GM23338 (cell line): Measurements from ENCODE around the gene CYFIP1. TPM values are rescaled to one million over a fixed set of nuclear protein-coding genes. Genes with fewer than 3 reads are reported as not detected.
"Not testable (repeated sequence)": the region's sequence is repeated elsewhere in the genome, so short reads cannot be mapped to it uniquely, and the experiment has no call there.

Experiments used
- ATAC-seq: fragments of 200-7000 bp; cut with Tn5 transposase; 3 replicates; pipeline ENCODE4 v1.9.1; 2020
- DNase-seq: peaks from one replicate; pipeline ENCODE4 v3.0.0-alpha.2; 2015; ENCODE audit warnings: low spot score
- H2AFZ ChIP-seq: fragments of 200-600 bp; sonication (generic); 2 replicates; pipeline ENCODE4 v1.8.0; 2016; ENCODE audit warnings: antibody characterized with exemption, mild to moderate bottlenecking, moderate library complexity
- H3F3A ChIP-seq: fragments of 200-600 bp; sonication (generic); replicated peaks from 2 replicates; pipeline ENCODE4 v1.8.0; 2017; ENCODE audit warnings: antibody characterized with exemption, mixed run types, low read depth
- H3K27ac ChIP-seq: fragments of 200-600 bp; sonication (generic); 2 replicates; pipeline ENCODE4 v1.6.1; 2016; ENCODE audit warnings: low read depth
- H3K27me3 ChIP-seq: fragments of 200-600 bp; sonication (generic); 2 replicates; pipeline ENCODE4 v1.8.0; 2016; ENCODE audit warnings: mild to moderate bottlenecking, mixed run types, moderate library complexity; ENCODE audit not compliant: insufficient read depth
- H3K36me3 ChIP-seq: fragments of 200-600 bp; sonication (generic); 2 replicates; pipeline ENCODE4 v1.8.0; 2016; ENCODE audit warnings: mild to moderate bottlenecking; ENCODE audit not compliant: insufficient read depth
- H3K4me1 ChIP-seq: fragments of 200-600 bp; sonication (generic); 2 replicates; pipeline ENCODE4 v1.8.0; 2016; ENCODE audit warnings: mild to moderate bottlenecking, moderate library complexity; ENCODE audit not compliant: insufficient read depth
- H3K4me2 ChIP-seq: fragments of 200-600 bp; sonication (generic); 2 replicates; pipeline ENCODE4 v1.7.1; 2017; ENCODE audit warnings: mixed run types
- H3K4me3 ChIP-seq: fragments of 200-600 bp; sonication (generic); 2 replicates; pipeline ENCODE4 v1.6.1; 2016; ENCODE audit warnings: mixed run types
- H3K79me2 ChIP-seq: fragments of 200-600 bp; sonication (generic); replicated peaks from 2 replicates; pipeline ENCODE4 v1.8.0; 2017; ENCODE audit warnings: mild to moderate bottlenecking; ENCODE audit not compliant: insufficient read depth
- H3K9me2 ChIP-seq: fragments of 200-600 bp; sonication (generic); 2 replicates; pipeline ENCODE4 v1.8.0; 2017; ENCODE audit not compliant: insufficient read depth
- H4K20me1 ChIP-seq: fragments of 200-600 bp; sonication (generic); replicated peaks from 2 replicates; pipeline ENCODE4 v1.8.0; 2017; ENCODE audit warnings: mild to moderate bottlenecking; ENCODE audit not compliant: insufficient read depth
- H3K27ac Mint-ChIP-seq: 2 replicates; pipeline ENCODE4 v1.8.0; 2020; ENCODE audit warnings: inconsistent platforms, mild to moderate bottlenecking, moderate library complexity, mixed read lengths
- H3K27me3 Mint-ChIP-seq: 3 replicates; pipeline ENCODE4 v1.8.0; 2022; ENCODE audit warnings: low read depth, mild to moderate bottlenecking, moderate library complexity, mixed read lengths, inconsistent platforms; ENCODE audit not compliant: insufficient read depth, poor library complexity
- H3K36me3 Mint-ChIP-seq: 3 replicates; pipeline ENCODE4 v1.8.0; 2021; ENCODE audit warnings: low read depth, mild to moderate bottlenecking, inconsistent platforms, moderate library complexity, mixed read lengths
- H3K4me1 Mint-ChIP-seq: 3 replicates; pipeline ENCODE4 v1.8.0; 2020; ENCODE audit warnings: mild to moderate bottlenecking, inconsistent platforms, mixed read lengths
- H3K4me3 Mint-ChIP-seq: 3 replicates; pipeline ENCODE4 v1.8.0; 2021; ENCODE audit warnings: moderate library complexity, mild to moderate bottlenecking, inconsistent platforms, mixed read lengths
- H3K9me3 Mint-ChIP-seq: 3 replicates; pipeline ENCODE4 v1.8.0; 2020; ENCODE audit warnings: moderate library complexity, mild to moderate bottlenecking, inconsistent platforms, mixed read lengths
- CREB1 ChIP-seq: fragments of 250-450 bp; sonication (Bioruptor Pico); IDR thresholded peaks from 2 replicates; pipeline ENCODE4 v1.5.0; 2020; ENCODE audit warnings: low read depth, mild to moderate bottlenecking, moderate library complexity
- EZH2phosphoT487 ChIP-seq: fragments of 200-600 bp; sonication (generic); IDR thresholded peaks from one replicate; pipeline ENCODE4 v1.8.1; 2018; ENCODE audit warnings: antibody characterized with exemption; ENCODE audit not compliant: unreplicated experiment
- POLR2AphosphoS5 ChIP-seq: IDR thresholded peaks from 2 replicates; pipeline ENCODE4 v1.6.1; 2016; ENCODE audit warnings: antibody characterized with exemption, low read depth
- REST ChIP-seq: IDR thresholded peaks from one replicate; pipeline ENCODE4 v1.6.1; 2018; ENCODE audit warnings: antibody characterized with exemption; ENCODE audit not compliant: unreplicated experiment
- STAT1 ChIP-seq: IDR thresholded peaks from one replicate; pipeline ENCODE4 v1.6.1; 2016; ENCODE audit warnings: antibody characterized with exemption; ENCODE audit not compliant: unreplicated experiment
- ZNF114 ChIP-seq: fragments of 250-450 bp; sonication (Bioruptor Pico); IDR thresholded peaks from 2 replicates; pipeline ENCODE4 v1.5.0; 2020; ENCODE audit warnings: mild to moderate bottlenecking, moderate library complexity
- polyA plus RNA-seq: library from polyadenylated mRNA; unstranded; fragments of >200 nt; fragmentation: Nextera tagmentation; extraction: Ambion mirVana; gene quantifications from 2 replicates; pipeline ENCODE4 v1.2.1, GENCODE V29; 2016
- total RNA-seq: library from RNA; depleted of rRNA; stranded (reverse); fragments of >200 nt; shearing (Covaris generic); gene quantifications from 2 replicates; pipeline ENCODE4 v1.2.3, GENCODE V29; 2014
- TF ChIP-seq, protein P1 (sequence below), 2 experiments: fragments of 200-600 bp in 1 of 2; sonication (generic) in 1 of 2; conservative IDR thresholded peaks; 2 replicates each; pipeline versions ENCODE4 v1.5.1 to v1.6.1; 2016 to 2017; ENCODE audit warnings: antibody characterized with exemption in 2 of 2, low read depth in 2 of 2, mild to moderate bottlenecking in 2 of 2, moderate library complexity in 1 of 2

CYFIP1 gene
- total and polyA plus RNA-seq, 2 experiments from 2014 or later: 20.0 to 73.9 TPM

DNA sequence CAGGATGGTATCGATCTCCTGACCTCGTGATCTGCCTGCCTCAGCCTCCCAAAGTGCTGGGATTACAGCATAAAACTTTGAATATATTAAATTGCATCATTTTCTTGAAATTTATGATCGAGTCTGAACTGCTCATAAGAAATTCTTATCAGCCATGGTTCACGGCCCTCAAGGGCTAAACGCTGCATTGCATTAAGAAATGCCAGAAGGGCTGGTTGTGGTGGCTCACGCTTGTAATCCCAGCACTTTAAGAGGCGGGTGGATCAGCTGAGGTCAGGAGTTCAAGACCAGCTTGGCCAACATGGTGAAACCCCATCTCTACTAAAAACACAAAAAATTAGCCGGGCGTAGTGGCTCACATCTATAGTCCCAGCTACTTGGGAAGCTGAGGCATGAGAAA is 32.4 kb upstream of the CYFIP1 start:
- peaks cover 57% of the 10 kb centered on the region for H3K36me3 Mint-ChIP-seq
- H3K36me3 ChIP-seq: peaks cover 24% of the 10 kb centered on the region; the same call in 1 of the 2 replicates
- not testable (repeated sequence) for H3K4me3 Mint-ChIP-seq, H3K4me1 ChIP-seq, H3K27me3 Mint-ChIP-seq, H3K4me3 ChIP-seq, H3K27ac ChIP-seq, H3K79me2 ChIP-seq, DNase-seq, ATAC-seq, H3F3A ChIP-seq, H3K4me2 ChIP-seq, H3K4me1 Mint-ChIP-seq, H2AFZ ChIP-seq, H3K9me3 Mint-ChIP-seq, H4K20me1 ChIP-seq, H3K27me3 ChIP-seq, H3K9me2 ChIP-seq, H3K27ac Mint-ChIP-seq

- H3K27ac ChIP-seq: no peak overlapping the region
- TF ChIP-seq STAT1: no peak
- TF ChIP-seq REST: no peak
- TF ChIP-seq ZNF114 (CRISPR knock-in tag): no peak
- TF ChIP-seq EZH2phosphoT487: no peak
- no peak for TF ChIP-seq POLR2AphosphoS5
- TF ChIP-seq CREB1 (CRISPR knock-in tag): no peak
- no peaks in the 10 kb centered on the region for H3K9me3 Mint-ChIP-seq
- no peaks in the 10 kb centered on the region for H3K27me3 Mint-ChIP-seq
- no peaks in the 10 kb centered on the region for H3K9me2 ChIP-seq
- no peak overlapping the region for H3K27ac Mint-ChIP-seq
- H3K4me3 Mint-ChIP-seq: no peak overlapping the region
- H4K20me1 ChIP-seq: peaks cover 6% of the 10 kb centered on the region; the same call in 1 of the 2 replicates
- no peak overlapping the region for H3K4me2 ChIP-seq
- no peak overlapping the region for H2AFZ ChIP-seq
- no peaks in the 10 kb centered on the region for H3K27me3 ChIP-seq
- no peaks in the 10 kb centered on the region for H3K4me1 ChIP-seq
- H3K4me3 ChIP-seq: no peak overlapping the region
- DNase-seq: no peak
- H3K36me3 ChIP-seq: peaks cover 18% of the 10 kb centered on the region
- no peaks in the 10 kb centered on the region for H3K4me1 Mint-ChIP-seq
- no peak for ATAC-seq
- H3K36me3 Mint-ChIP-seq: peaks cover 51% of the 10 kb centered on the region
- no peaks in the 10 kb centered on the region for H3F3A ChIP-seq
- no peaks in the 10 kb centered on the region for H3K79me2 ChIP-seq
Measured at GRCh38 chr15:23003736-23004135, 23.6 kb upstream of the CYFIP1 start.

DNA sequence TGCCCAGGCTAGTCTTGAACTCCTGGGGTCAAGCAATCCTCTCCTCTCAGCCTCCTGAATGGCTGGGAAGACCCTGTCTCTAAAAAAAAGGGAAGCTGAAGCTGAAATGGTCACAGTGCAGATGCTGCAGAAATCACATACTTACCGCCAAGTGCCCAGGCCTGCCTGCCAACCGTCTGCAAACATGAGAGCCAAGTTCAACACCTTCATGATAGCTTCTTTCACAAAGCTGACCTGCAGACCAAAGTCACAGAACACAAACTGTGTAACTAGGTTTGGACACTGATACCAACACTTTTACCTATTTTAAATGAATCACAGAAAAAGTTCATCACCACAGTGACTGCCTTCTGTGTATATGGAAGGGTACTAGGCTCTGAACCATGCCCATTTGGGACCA is 22.8 kb upstream of the CYFIP1 start:
- Mint-ChIP-seq H3K36me3 (peaks cover 45% of the 10 kb centered on the region), H3K27ac (no peak overlapping the region), H3K27me3 (no peaks in the 10 kb centered on the region), H3K4me1 (no peaks in the 10 kb centered on the region), H3K4me3 (no peak overlapping the region), H3K9me3 (no peaks in the 10 kb centered on the region)
- Histone ChIP-seq H3K27ac (no peak overlapping the region), H3K4me1 (no peaks in the 10 kb centered on the region), H3K27me3 (no peaks in the 10 kb centered on the region), H3K79me2 (no peaks in the 10 kb centered on the region), H4K20me1 (peaks cover 6% of the 10 kb centered on the region; the same call in 1 of the 2 replicates), H3K36me3 (peaks cover 17% of the 10 kb centered on the region), H3K4me3 (no peak overlapping the region), H3K4me2 (no peak overlapping the region), H2AFZ (no peak overlapping the region), H3K9me2 (no peaks in the 10 kb centered on the region), H3F3A (no peaks in the 10 kb centered on the region)
- DNase-seq (no peak), ATAC-seq (no peak)
- TF ChIP-seq STAT1: no peak
- TF ChIP-seq, protein P1, sequence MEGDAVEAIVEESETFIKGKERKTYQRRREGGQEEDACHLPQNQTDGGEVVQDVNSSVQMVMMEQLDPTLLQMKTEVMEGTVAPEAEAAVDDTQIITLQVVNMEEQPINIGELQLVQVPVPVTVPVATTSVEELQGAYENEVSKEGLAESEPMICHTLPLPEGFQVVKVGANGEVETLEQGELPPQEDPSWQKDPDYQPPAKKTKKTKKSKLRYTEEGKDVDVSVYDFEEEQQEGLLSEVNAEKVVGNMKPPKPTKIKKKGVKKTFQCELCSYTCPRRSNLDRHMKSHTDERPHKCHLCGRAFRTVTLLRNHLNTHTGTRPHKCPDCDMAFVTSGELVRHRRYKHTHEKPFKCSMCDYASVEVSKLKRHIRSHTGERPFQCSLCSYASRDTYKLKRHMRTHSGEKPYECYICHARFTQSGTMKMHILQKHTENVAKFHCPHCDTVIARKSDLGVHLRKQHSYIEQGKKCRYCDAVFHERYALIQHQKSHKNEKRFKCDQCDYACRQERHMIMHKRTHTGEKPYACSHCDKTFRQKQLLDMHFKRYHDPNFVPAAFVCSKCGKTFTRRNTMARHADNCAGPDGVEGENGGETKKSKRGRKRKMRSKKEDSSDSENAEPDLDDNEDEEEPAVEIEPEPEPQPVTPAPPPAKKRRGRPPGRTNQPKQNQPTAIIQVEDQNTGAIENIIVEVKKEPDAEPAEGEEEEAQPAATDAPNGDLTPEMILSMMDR (conservative IDR thresholded peaks at IDR 0.05; ENCODE audit: low read depth in 2 of 2): no peak
